B cell (primary cell): ENCODE data around the gene RAB27A.

Source experiments
- CTCF ChIP-seq: fragments of 200-600 bp; IDR thresholded peaks from one replicate; pipeline ENCODE4 v1.8.0; 2022; ENCODE audit warnings: antibody characterized with exemption, mild to moderate bottlenecking
- EZH2 ChIP-seq: IDR thresholded peaks from 2 replicates; pipeline ENCODE4 v1.6.1; 2012; ENCODE audit warnings: borderline replicate concordance, low read depth, mild to moderate bottlenecking, moderate library complexity, low read length; ENCODE audit not compliant: insufficient read depth, poor library complexity, severe bottlenecking

- TF ChIP-seq CTCF, result no peak
- no peak for TF ChIP-seq EZH2
Measured at GRCh38 chr15:55337160-55337559, 47.5 kb upstream of the RAB27A start.
